Activated naive CD4-positive, alpha-beta T cell treated with anti-CD3 and anti-CD28 coated beads, Interleukin-2, amount 50 U/mL, for 24 hours (primary cell): ENCODE measurements around the gene KRT31.
"Not testable (repeated sequence)": the region's sequence is repeated elsewhere in the genome, so short reads cannot be mapped to it uniquely, and the experiment has no call there.

ENCODE experiments used
- H3K27ac Mint-ChIP-seq: one replicate; pipeline ENCODE4 v1.8.0; 2021; ENCODE audit warnings: mild to moderate bottlenecking, mixed read lengths
- H3K27me3 Mint-ChIP-seq: one replicate; pipeline ENCODE4 v1.8.0; 2021; ENCODE audit warnings: mixed read lengths
- H3K36me3 Mint-ChIP-seq: one replicate; pipeline ENCODE4 v1.8.0; 2021; ENCODE audit warnings: mixed read lengths
- H3K4me1 Mint-ChIP-seq: one replicate; pipeline ENCODE4 v1.8.0; 2021; ENCODE audit warnings: mixed read lengths
- H3K4me3 Mint-ChIP-seq: one replicate; pipeline ENCODE4 v1.8.0; 2021; ENCODE audit warnings: mild to moderate bottlenecking, mixed read lengths
- H3K9me3 Mint-ChIP-seq: one replicate; pipeline ENCODE4 v1.8.0; 2021; ENCODE audit warnings: mixed read lengths

The KRT31 gene

GRCh38 chr17:41404024-41404671, 6.7 kb upstream of the KRT31 start:
- Mint-ChIP-seq H3K36me3 (no peaks in the 10 kb centered on the region), H3K4me3 (peak overlapping the region; percentile 2), H3K4me1 (peaks cover 41% of the 10 kb centered on the region), H3K27ac (no peak overlapping the region), H3K27me3 (no peaks in the 10 kb centered on the region), H3K9me3 (no peaks in the 10 kb centered on the region)

GRCh38 chr17:41403404-41404023, 6.1 kb upstream of the KRT31 start:
- H3K36me3 Mint-ChIP-seq = no peaks in the 10 kb centered on the region
- no peaks in the 10 kb centered on the region for H3K27me3 Mint-ChIP-seq
- H3K4me3 Mint-ChIP-seq = peak overlapping the region; percentile 2
- H3K4me1 Mint-ChIP-seq = peaks cover 36% of the 10 kb centered on the region
- H3K27ac Mint-ChIP-seq = peak overlapping the region; percentile 1
- no peaks in the 10 kb centered on the region for H3K9me3 Mint-ChIP-seq

GRCh38 chr17:41402161-41402560, 4.8 kb upstream of the KRT31 start:
- H3K27ac Mint-ChIP-seq = peak overlapping the region; percentile 48
- H3K27me3 Mint-ChIP-seq = no peaks in the 10 kb centered on the region
- H3K4me1 Mint-ChIP-seq = peaks cover 32% of the 10 kb centered on the region
- H3K9me3 Mint-ChIP-seq = no peaks in the 10 kb centered on the region
- H3K4me3 Mint-ChIP-seq = no peak overlapping the region
- H3K36me3 Mint-ChIP-seq = no peaks in the 10 kb centered on the region

- H3K4me1 Mint-ChIP-seq = peaks cover 8% of the 10 kb centered on the region
- H3K4me3 Mint-ChIP-seq = no peak overlapping the region
- peaks cover 1% of the 10 kb centered on the region for H3K27me3 Mint-ChIP-seq
- no peaks in the 10 kb centered on the region for H3K9me3 Mint-ChIP-seq
- no peak overlapping the region for H3K27ac Mint-ChIP-seq
- no peaks in the 10 kb centered on the region for H3K36me3 Mint-ChIP-seq
Measured at GRCh38 chr17:41396340-41396739, 1.1 kb downstream of the KRT31 start.

- Mint-ChIP-seq H3K27me3 (peaks cover 1% of the 10 kb centered on the region), H3K36me3 (no peaks in the 10 kb centered on the region)
Measured at GRCh38 chr17:41395611-41396010, 1.8 kb downstream of the KRT31 start.

GRCh38 chr17:41395044-41395443, 2.4 kb downstream of the KRT31 start:
- H3K36me3 Mint-ChIP-seq = not testable (repeated sequence)

More at GRCh38 chr17:41395611-41396010, 1.8 kb downstream of the KRT31 start:
- H3K27ac Mint-ChIP-seq = no peak overlapping the region
- H3K4me3 Mint-ChIP-seq = no peak overlapping the region
- H3K9me3 Mint-ChIP-seq = no peaks in the 10 kb centered on the region
- peaks cover 8% of the 10 kb centered on the region for H3K4me1 Mint-ChIP-seq

GRCh38 chr17:41394254-41394996, 3.0 kb downstream of the KRT31 start:
- no peaks in the 10 kb centered on the region for H3K36me3 Mint-ChIP-seq
- no peak overlapping the region for H3K27ac Mint-ChIP-seq
- peaks cover 7% of the 10 kb centered on the region for H3K4me1 Mint-ChIP-seq
- H3K27me3 Mint-ChIP-seq = peaks cover 1% of the 10 kb centered on the region
- H3K9me3 Mint-ChIP-seq = no peaks in the 10 kb centered on the region
- H3K4me3 Mint-ChIP-seq = no peak overlapping the region

More at GRCh38 chr17:41395044-41395443, 2.4 kb downstream of the KRT31 start:
- H3K27me3 Mint-ChIP-seq, H3K4me1 Mint-ChIP-seq, H3K4me3 Mint-ChIP-seq, H3K27ac Mint-ChIP-seq, H3K9me3 Mint-ChIP-seq: not testable (repeated sequence)

GRCh38 chr17:41393826-41394225, 3.6 kb downstream of the KRT31 start:
- Mint-ChIP-seq H3K4me3 (no peak overlapping the region), H3K9me3 (no peaks in the 10 kb centered on the region), H3K27ac (no peak overlapping the region), H3K4me1 (peaks cover 3% of the 10 kb centered on the region), H3K36me3 (no peaks in the 10 kb centered on the region), H3K27me3 (peaks cover 1% of the 10 kb centered on the region)

- no peaks in the 10 kb centered on the region for H3K36me3 Mint-ChIP-seq
- peaks cover 3% of the 10 kb centered on the region for H3K4me1 Mint-ChIP-seq
- no peak overlapping the region for H3K4me3 Mint-ChIP-seq
- H3K9me3 Mint-ChIP-seq = no peaks in the 10 kb centered on the region
- peaks cover 1% of the 10 kb centered on the region for H3K27me3 Mint-ChIP-seq
- H3K27ac Mint-ChIP-seq = no peak overlapping the region
Measured at GRCh38 chr17:41393294-41393693, 4.1 kb downstream of the KRT31 start.

GRCh38 chr17:41392278-41392677, 5.1 kb downstream of the KRT31 start:
- no peak overlapping the region for H3K4me3 Mint-ChIP-seq
- H3K36me3 Mint-ChIP-seq = peaks cover 2% of the 10 kb centered on the region
- peaks cover 1% of the 10 kb centered on the region for H3K27me3 Mint-ChIP-seq
- no peak overlapping the region for H3K27ac Mint-ChIP-seq
- no peaks in the 10 kb centered on the region for H3K9me3 Mint-ChIP-seq
- peaks cover 3% of the 10 kb centered on the region for H3K4me1 Mint-ChIP-seq

- peaks cover 4% of the 10 kb centered on the region for H3K36me3 Mint-ChIP-seq
- H3K4me3 Mint-ChIP-seq = no peak overlapping the region
- H3K27ac Mint-ChIP-seq = no peak overlapping the region
- peaks cover 4% of the 10 kb centered on the region for H3K9me3 Mint-ChIP-seq
- H3K4me1 Mint-ChIP-seq = peaks cover 3% of the 10 kb centered on the region
- H3K27me3 Mint-ChIP-seq = peaks cover 3% of the 10 kb centered on the region
Measured at GRCh38 chr17:41391535-41391934, 5.9 kb downstream of the KRT31 start.

- H3K4me3 Mint-ChIP-seq = no peak overlapping the region
- H3K27me3 Mint-ChIP-seq = peaks cover 4% of the 10 kb centered on the region
- H3K27ac Mint-ChIP-seq = no peak overlapping the region
- peaks cover 7% of the 10 kb centered on the region for H3K9me3 Mint-ChIP-seq
- no peaks in the 10 kb centered on the region for H3K4me1 Mint-ChIP-seq
- peaks cover 5% of the 10 kb centered on the region for H3K36me3 Mint-ChIP-seq
Measured at GRCh38 chr17:41390411-41390938, 6.9 kb downstream of the KRT31 start.

- peaks cover 5% of the 10 kb centered on the region for H3K36me3 Mint-ChIP-seq
- no peaks in the 10 kb centered on the region for H3K4me1 Mint-ChIP-seq
- H3K4me3 Mint-ChIP-seq = no peak overlapping the region
- H3K27ac Mint-ChIP-seq = no peak overlapping the region
- H3K9me3 Mint-ChIP-seq = peaks cover 7% of the 10 kb centered on the region
- H3K27me3 Mint-ChIP-seq = peaks cover 3% of the 10 kb centered on the region
Measured at GRCh38 chr17:41387670-41388069, 9.7 kb downstream of the KRT31 start.

GRCh38 chr17:41386227-41386626, 11.2 kb downstream of the KRT31 start:
- H3K36me3 Mint-ChIP-seq = peaks cover 5% of the 10 kb centered on the region
- H3K4me3 Mint-ChIP-seq = no peak overlapping the region
- peak overlapping the region; percentile 17 for H3K27ac Mint-ChIP-seq
- H3K27me3 Mint-ChIP-seq = peaks cover 3% of the 10 kb centered on the region
- H3K9me3 Mint-ChIP-seq = peaks cover 7% of the 10 kb centered on the region
- H3K4me1 Mint-ChIP-seq = no peaks in the 10 kb centered on the region

GRCh38 chr17:41383690-41384089, 13.7 kb downstream of the KRT31 start:
- Mint-ChIP-seq H3K27ac (no peak overlapping the region), H3K9me3 (peaks cover 7% of the 10 kb centered on the region), H3K4me3 (no peak overlapping the region), H3K27me3 (peaks cover 3% of the 10 kb centered on the region), H3K4me1 (peaks cover 3% of the 10 kb centered on the region), H3K36me3 (peaks cover 5% of the 10 kb centered on the region)

GRCh38 chr17:41382394-41382793, 15.0 kb downstream of the KRT31 start:
- Mint-ChIP-seq H3K27ac (no peak overlapping the region), H3K4me1 (peaks cover 16% of the 10 kb centered on the region), H3K27me3 (peaks cover 3% of the 10 kb centered on the region), H3K4me3 (no peak overlapping the region), H3K9me3 (peaks cover 7% of the 10 kb centered on the region), H3K36me3 (peaks cover 5% of the 10 kb centered on the region)
